GM12878 (cell line): ENCODE results near the gene RPS8. TPM values are rescaled to one million over a fixed set of nuclear protein-coding genes. Genes with fewer than 3 reads are reported as not detected.
A peak's percentile ranks its signal among the peaks of the same experiment; 100 is the strongest.
"Not testable (repeated sequence)": the region's sequence is repeated elsewhere in the genome, so short reads cannot be mapped to it uniquely, and the experiment has no call there.

Experiments
- ATAC-seq: fragments of 200-7000 bp; cut with Tn5 transposase; 3 replicates; pipeline ENCODE4 v1.9.1; 2020; ENCODE audit warnings: mild to moderate bottlenecking, moderate library complexity
- BruUV-seq: library from RNA; stranded (reverse); fragments of 400-500 nt; replicated peaks from 2 replicates; lab custom pipeline; 2021; lab: Mats Ljungman, UMichigan
- CTCF ChIA-PET: fragments of 300-600 bp; sonication (Branson Sonifier 250); formaldehyde crosslinking; extraction: SDS; loops from one replicate; lab custom pipeline; 2021; ENCODE audit warnings: inconsistent platforms; lab: Yijun Ruan, JAX
- POLR2A ChIA-PET: fragments of 350-600 bp; formaldehyde crosslinking; extraction: SDS; loops from one replicate; lab custom pipeline; 2021; ENCODE audit warnings: inconsistent platforms; lab: Charles Lee
- RAD21 ChIA-PET: fragments of 300-600 bp; sonication (Branson Sonifier 250); formaldehyde crosslinking; loops from one replicate; lab custom pipeline; 2023; ENCODE audit warnings: antibody characterized with exemption; ENCODE audit not compliant: unreplicated experiment; lab: Charles Lee
- SMC1A ChIA-PET: fragments of 300-600 bp; sonication (Branson Sonifier 250); formaldehyde crosslinking; loops from one replicate; lab custom pipeline; 2023; ENCODE audit not compliant: unreplicated experiment, uncharacterized antibody; lab: Charles Lee
- DNase-seq: peaks from one replicate; pipeline ENCODE4 v3.0.0-alpha.2; 2011; ENCODE audit warnings: low read depth, low spot score
- FAIRE-seq: peaks from 3 replicates; lab custom pipeline; 2011; peaks lifted over from hg19 to GRCh38; lab: Jason Lieb, UNC
- H2AFZ ChIP-seq: 2 replicates; pipeline ENCODE4 v1.6.0; 2011; ENCODE audit warnings: low read depth, low read length, control low read depth; ENCODE audit not compliant: control insufficient read depth
- H3K27ac ChIP-seq: 2 replicates; pipeline ENCODE4 v1.5.1; 2011; ENCODE audit warnings: control low read depth; ENCODE audit not compliant: control insufficient read depth, insufficient read depth
- H3K27me3 ChIP-seq, 2 experiments: replicated peaks in 1 of 2; 2 replicates each; pipeline versions ENCODE4 v1.6.0 to v1.6.1; 2011; ENCODE audit warnings: low read length in 1 of 2; ENCODE audit not compliant: control insufficient read depth in 2 of 2, insufficient read depth in 2 of 2
- H3K36me3 ChIP-seq, 2 experiments: 2 replicates each; pipeline ENCODE4 v1.5.1; 2011; ENCODE audit warnings: low read length in 1 of 2; ENCODE audit not compliant: control insufficient read depth in 2 of 2, insufficient read depth in 2 of 2
- H3K4me1 ChIP-seq: 2 replicates; pipeline ENCODE4 v1.6.1; 2011; ENCODE audit warnings: mild to moderate bottlenecking, low read length, moderate library complexity, mixed read lengths; ENCODE audit not compliant: control insufficient read depth, insufficient read depth
- H3K4me2 ChIP-seq: 2 replicates; pipeline ENCODE4 v1.6.0; 2011; ENCODE audit warnings: control low read depth; ENCODE audit not compliant: control insufficient read depth, insufficient read depth
- H3K4me3 ChIP-seq: fragments of 200-600 bp; sonication (generic); 2 replicates; pipeline ENCODE4 v1.5.1; 2016
- H3K79me2 ChIP-seq: 2 replicates; pipeline ENCODE4 v1.6.0; 2011; ENCODE audit warnings: low read length; ENCODE audit not compliant: control insufficient read depth, insufficient read depth
- H3K9ac ChIP-seq: 2 replicates; pipeline ENCODE4 v1.8.0; 2011; ENCODE audit warnings: low read length, control low read depth, mixed read lengths; ENCODE audit not compliant: control insufficient read depth, insufficient read depth
- H3K9me3 ChIP-seq: replicated peaks from 3 replicates; pipeline ENCODE4 v1.5.1; 2011; ENCODE audit warnings: mild to moderate bottlenecking, low read length; ENCODE audit not compliant: control insufficient read depth, insufficient read depth
- H4K20me1 ChIP-seq: 2 replicates; pipeline ENCODE4 v1.6.0; 2011; ENCODE audit not compliant: control insufficient read depth, insufficient read depth
- CBFB ChIP-seq: IDR thresholded peaks from 2 replicates; pipeline ENCODE4 v1.6.1; 2016; ENCODE audit warnings: antibody characterized with exemption, low read depth
- CHD2 ChIP-seq: IDR thresholded peaks from 2 replicates; pipeline ENCODE4 v1.6.1; 2011; ENCODE audit warnings: low read depth, low read length, improper control_type of control experiment, borderline replicate concordance
- EZH2 ChIP-seq: IDR thresholded peaks from 2 replicates; pipeline ENCODE4 v1.6.1; 2012; ENCODE audit warnings: low read depth, mild to moderate bottlenecking, control low read depth, inconsistent platforms, low read length, borderline replicate concordance; ENCODE audit not compliant: control insufficient read depth
- FOS ChIP-seq: IDR thresholded peaks from 3 replicates; pipeline ENCODE4 v1.6.1; 2011; ENCODE audit warnings: borderline replicate concordance; ENCODE audit not compliant: insufficient read length; ENCODE audit errors: extremely low read depth
- MTA3 ChIP-seq: IDR thresholded peaks from 2 replicates; pipeline ENCODE4 v1.6.1; 2012; ENCODE audit warnings: low read length, inconsistent platforms, borderline replicate concordance
- NFYB ChIP-seq: IDR thresholded peaks from 2 replicates; pipeline ENCODE4 v1.6.1; 2011; ENCODE audit warnings: low read depth, mild to moderate bottlenecking, low read length, improper control_type of control experiment, moderate library complexity; ENCODE audit not compliant: insufficient read depth
- NR2C2 ChIP-seq: IDR thresholded peaks from 2 replicates; pipeline ENCODE4 v1.6.1; 2011; ENCODE audit warnings: borderline replicate concordance, low read depth; ENCODE audit not compliant: control insufficient read depth, insufficient read length
- SIN3A ChIP-seq: IDR thresholded peaks from 2 replicates; pipeline ENCODE4 v1.6.1; 2012; ENCODE audit warnings: low read depth, low read length, improper control_type of control experiment
- WGBS: methylation state at CpG from one replicate; pipeline ENCODE4 v1.1.6; 2016; ENCODE audit warnings: low lambda C conversion rate; ENCODE audit not compliant: insufficient replicate concordance, insufficient coverage; ENCODE audit errors: missing lambda C conversion rate; 5-methylcytosine and 5-hydroxymethylcytosine counted together
- in situ Hi-C: fragments of 300-500 bp; cut with MboI; formaldehyde crosslinking; loops from 9 replicates; pipeline ENCODE4 v1.14.3; 2018; ENCODE audit warnings: mixed read lengths
- intact Hi-C: fragments of 100-400 bp; cut with micrococcal nuclease; formaldehyde crosslinking; loops from one replicate; pipeline ENCODE4 v1.14.2; 2022; ENCODE audit not compliant: unreplicated experiment
- polyA plus RNA-seq, 11 experiments: library from polyadenylated mRNA; depleted of rRNA in 4 of 11; unstranded in 6 of 11; stranded (reverse) in 5 of 11; fragments of >200 nt; fragmentation: Nextera tagmentation in 4 of 11; fragmentation: Illumina TruSeq in 1 of 11; extraction: Ambion mirVana in 4 of 11; extraction: Trizol in 1 of 11; gene quantifications; 1 replicate in 1 of 11; 2 replicates in 10 of 11; pipeline versions ENCODE4 v1.2.1 to v1.2.3, GENCODE V29; 2011 to 2016; ENCODE audit warnings: inconsistent platforms in 2 of 11, missing spikeins in 2 of 11, low read depth in 1 of 11
- total RNA-seq, 4 experiments: library from RNA; depleted of rRNA in 3 of 4; stranded (reverse); fragments of >200 nt in 3 of 4; fragmentation: Illumina TruSeq in 1 of 4; extraction: Trizol in 1 of 4; gene quantifications; 2 replicates each; pipeline versions ENCODE4 v1.2.1 to v1.2.3, GENCODE V29; 2013 to 2021
- TF ChIP-seq, protein P1 (sequence below): fragments of 450-650 bp; IDR thresholded peaks from 2 replicates; pipeline ENCODE4 v1.6.1; 2017; ENCODE audit warnings: mild to moderate bottlenecking, low read depth, inconsistent platforms; ENCODE audit not compliant: poor library complexity, severe bottlenecking

Gene RPS8
- total and polyA plus RNA-seq, 10 of the 15 experiments (the other 5 are each of a cell fraction or from before 2014, with no cell fraction given): 1,296 to 3,461 (median 2,877) TPM

DNA sequence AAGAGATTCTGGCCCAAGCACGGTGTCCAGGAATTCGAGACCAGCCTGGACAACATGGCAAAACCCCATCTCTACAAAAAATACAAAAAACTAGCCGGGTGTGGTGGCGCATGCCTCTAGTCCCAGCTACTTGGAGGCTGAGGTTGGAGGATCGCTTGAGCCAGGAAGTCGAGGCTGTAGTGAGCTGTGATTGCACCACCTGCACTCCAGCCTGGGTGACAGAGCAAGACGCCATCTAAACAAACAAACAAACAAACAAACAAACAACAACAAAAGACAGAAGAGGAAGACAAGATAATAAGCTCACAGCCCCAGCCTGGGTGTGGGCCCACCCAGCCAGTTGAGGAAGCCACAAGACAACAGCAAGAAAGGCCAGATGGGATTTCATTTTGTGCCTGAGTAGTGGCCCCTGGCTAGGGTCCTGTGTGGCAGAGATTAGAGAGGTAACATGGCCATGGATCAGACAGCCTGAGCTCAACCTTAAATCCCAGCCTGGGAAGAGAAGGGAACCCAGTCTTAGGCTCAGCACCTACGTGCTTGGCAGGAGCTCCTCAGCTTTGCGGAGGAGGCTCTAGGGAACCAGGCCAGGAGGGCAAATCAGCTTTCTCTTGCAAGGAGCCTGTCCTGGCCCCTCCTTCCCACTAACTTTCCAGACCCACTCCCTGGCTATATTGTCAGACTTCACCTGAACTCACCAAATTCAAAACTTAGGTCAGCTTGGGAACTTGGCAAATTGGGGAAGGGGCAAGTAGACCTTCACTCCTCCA is 17.6 kb downstream of the RPS8 start:
- in situ Hi-C loops: no loop called here

GRCh38 chr1:44797886-44798285 is 22.5 kb downstream of the RPS8 start:
- POLR2A ChIA-PET: interaction anchor here (0.6 to 6.9 kb wide), 6 partner anchors 22 to 512 kb away, joined by 3 to 56 read pairs (median 3); partner anchors contain the start of gene UROD
- H3K4me3 ChIP-seq, ATAC-seq, H2AFZ ChIP-seq, H3K9ac ChIP-seq, in situ Hi-C loops, H3K9me3 ChIP-seq, BruUV-seq, H3K27me3 ChIP-seq, FAIRE-seq, H3K4me2 ChIP-seq, H3K27ac ChIP-seq, DNase-seq, intact Hi-C loops, H4K20me1 ChIP-seq, RAD21 ChIA-PET, H3K36me3 ChIP-seq: not testable (repeated sequence)
- Histone ChIP-seq H3K4me1 (peaks cover 11% of the 10 kb centered on the region), H3K79me2 (peaks cover 21% of the 10 kb centered on the region)
- WGBS: 74% methylated on average over 7 of the region's 8 CpGs
- SMC1A ChIA-PET: interaction anchor here (1.0 to 1.7 kb wide), 2 partner anchors 9 to 11 kb away, joined by 4 to 5 read pairs; partner anchors contain the start of genes BEST4 and BTBD19
- CTCF ChIA-PET: interaction anchor here (0.8 to 2.4 kb wide), 4 partner anchors 39 to 214 kb away, joined by 3 to 13 read pairs (median 6); partner anchors contain the start of gene UROD

More for the DNA sequence above, 17.6 kb downstream of the RPS8 start:
- ChIA-PET RAD21 (interaction anchor here (0.5 to 1.7 kb wide), 14 partner anchors 9 to 511 kb away, joined by 3 to 16 read pairs (median 4); partner anchors contain the start of genes HECTD3 and UROD), CTCF (interaction anchor here (0.6 to 2.8 kb wide), 32 partner anchors 9 to 699 kb away, joined by 3 to 32 read pairs (median 4); partner anchors contain the start of genes BTBD19, EIF2B3, HECTD3 and UROD), SMC1A (interaction anchor here (0.6 to 2.5 kb wide), 12 partner anchors 12 to 555 kb away, joined by 3 to 10 read pairs (median 4); partner anchors contain the start of gene UROD), POLR2A (interaction anchor here (0.8 to 1.6 kb wide), 5 partner anchors 9 to 62 kb away, joined by 3 to 7 read pairs (median 4); partner anchors contain the start of genes RNU5D-1 and RPS8)
- 58% methylated on average over 9 of the region's 9 CpGs for WGBS
- Histone ChIP-seq H3K4me2 (no peak overlapping the region), H3K9me3 (no peaks in the 10 kb centered on the region), H3K27me3 (no peaks in the 10 kb centered on the region), H4K20me1 (no peaks in the 10 kb centered on the region), H3K36me3 (no peaks in the 10 kb centered on the region), H3K4me3 (no peak overlapping the region), H2AFZ (peak overlapping the region; percentile 37; the same call in 1 of the 2 replicates), H3K9ac (no peak overlapping the region), H3K27ac (no peak overlapping the region), H3K79me2 (no peaks in the 10 kb centered on the region)
- ATAC-seq (no peak), FAIRE-seq (no peak)
- no TSS peak for BruUV-seq
- TF ChIP-seq MTA3 (no peak), CBFB (no peak), CHD2 (no peak), EZH2 (no peak), FOS (no peak), NR2C2 (no peak), SIN3A (no peak), NFYB (no peak)
- TF ChIP-seq, protein P1, sequence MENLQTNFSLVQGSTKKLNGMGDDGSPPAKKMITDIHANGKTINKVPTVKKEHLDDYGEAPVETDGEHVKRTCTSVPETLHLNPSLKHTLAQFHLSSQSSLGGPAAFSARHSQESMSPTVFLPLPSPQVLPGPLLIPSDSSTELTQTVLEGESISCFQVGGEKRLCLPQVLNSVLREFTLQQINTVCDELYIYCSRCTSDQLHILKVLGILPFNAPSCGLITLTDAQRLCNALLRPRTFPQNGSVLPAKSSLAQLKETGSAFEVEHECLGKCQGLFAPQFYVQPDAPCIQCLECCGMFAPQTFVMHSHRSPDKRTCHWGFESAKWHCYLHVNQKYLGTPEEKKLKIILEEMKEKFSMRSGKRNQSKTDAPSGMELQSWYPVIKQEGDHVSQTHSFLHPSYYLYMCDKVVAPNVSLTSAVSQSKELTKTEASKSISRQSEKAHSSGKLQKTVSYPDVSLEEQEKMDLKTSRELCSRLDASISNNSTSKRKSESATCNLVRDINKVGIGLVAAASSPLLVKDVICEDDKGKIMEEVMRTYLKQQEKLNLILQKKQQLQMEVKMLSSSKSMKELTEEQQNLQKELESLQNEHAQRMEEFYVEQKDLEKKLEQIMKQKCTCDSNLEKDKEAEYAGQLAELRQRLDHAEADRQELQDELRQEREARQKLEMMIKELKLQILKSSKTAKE: no peak
- TF ChIP-seq, all 136 proteins: peak for 0
- intact Hi-C loops: loop anchor here (2.0 to 5.0 kb wide), 3 partner anchors 44 to 509 kb away; partner anchors contain the start of gene UROD
- H3K4me1 ChIP-seq: no peaks in the 10 kb centered on the region
- DNase-seq: no peak
